Measurements from ENCODE around the gene GPC5. TPM values are rescaled to one million over a fixed set of nuclear protein-coding genes. Genes with fewer than 3 reads are reported as not detected.

GPC5 gene
- total and polyA plus RNA-seq, 2 of the 8 experiments (the other 6 are each of a cell fraction or from before 2014, with no cell fraction given): 0.20 to 0.39 TPM

DNA sequence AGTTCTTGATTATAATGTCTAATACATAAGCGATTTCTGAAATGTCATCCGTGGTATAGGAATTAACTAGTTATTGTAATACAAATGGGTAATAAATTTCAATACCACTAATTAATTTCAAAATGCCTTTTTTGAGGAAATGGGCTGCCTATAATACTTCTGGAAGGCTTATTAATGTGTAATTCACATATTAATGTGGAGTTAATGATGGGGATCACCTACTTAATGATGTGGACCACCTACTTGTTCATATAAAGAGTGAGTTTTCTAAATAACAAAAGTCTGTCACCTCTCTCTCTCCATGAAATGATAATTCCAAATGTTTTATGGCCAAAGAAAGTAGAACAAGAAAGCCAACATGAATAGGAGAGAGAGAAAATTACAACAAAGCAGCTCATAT, 914.4 kb downstream of the GPC5 start (continued):
- TF ChIP-seq CHD7 (IDR thresholded peaks at IDR 0.05; ENCODE audit: insufficient replicate concordance, low read length) (no peak), EGR1 (IDR thresholded peaks at IDR 0.05; ENCODE audit: borderline replicate concordance, low read depth, low read length) (no peak), SUZ12 (IDR thresholded peaks at IDR 0.05; ENCODE audit: low read length) (no peak), POU5F1 (IDR thresholded peaks at IDR 0.05; ENCODE audit: low read depth, low read length) (no peak), TEAD4 (IDR thresholded peaks at IDR 0.05; ENCODE audit: low read depth, low read length) (no peak), EZH2 (IDR thresholded peaks at IDR 0.05; ENCODE audit: low read depth, low read length, severe bottlenecking) (no peak), PHF8 (conservative IDR thresholded peaks at IDR 0.05; ENCODE audit: low read depth, low read length) (no peak), EP300 (IDR thresholded peaks at IDR 0.05; ENCODE audit: borderline replicate concordance in 1 of 2, low read depth in 2 of 2, low read length in 2 of 2) (no peak), RNF2 (IDR thresholded peaks at IDR 0.05; ENCODE audit: borderline replicate concordance, low read depth, low read length, missing control alignments, poor library complexity, severe bottlenecking) (no peak), FOSL1 (IDR thresholded peaks at IDR 0.05; ENCODE audit: insufficient read depth, low read depth, low read length) (no peak)

All from H1 (cell line).